ENCODE data around the gene FAM184A. TPM values are rescaled to one million over a fixed set of nuclear protein-coding genes. Genes with fewer than 3 reads are reported as not detected.
A peak's percentile ranks its signal among the peaks of the same experiment; 100 is the strongest.

FAM184A gene
- total and polyA plus RNA-seq, 9 of the 15 experiments (the other 6 are each of a cell fraction or from before 2014, with no cell fraction given): 6.4 to 18.7 (median 13.1) TPM

DNA sequence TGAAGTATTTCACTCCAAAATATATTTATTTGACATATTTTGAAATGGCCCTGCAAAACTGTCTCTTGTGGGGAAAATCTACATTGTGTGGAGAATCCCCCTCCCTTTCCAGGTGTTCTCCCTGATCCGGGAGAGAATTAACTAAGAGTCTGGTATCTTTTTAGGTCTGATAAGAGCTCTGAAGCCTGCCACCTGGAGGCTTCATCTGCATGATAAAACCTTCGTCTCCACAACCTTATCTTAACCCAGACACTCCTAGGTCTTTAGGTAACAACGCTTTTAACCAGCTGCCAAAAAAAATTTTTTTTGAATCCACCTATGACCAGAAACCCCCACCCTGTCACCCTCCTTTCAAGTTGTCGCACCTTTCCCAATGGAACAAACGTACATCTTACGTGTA is 43.0 kb downstream of the FAM184A start (continued):
- TF ChIP-seq PCBP1 (IDR thresholded peaks at IDR 0.05; ENCODE audit: low read depth, low read length, poor library complexity, severe bottlenecking) (no peak), SIRT6 (IDR thresholded peaks at IDR 0.05; ENCODE audit: low read depth, low read length) (no peak), DDX20 (tag; IDR thresholded peaks at IDR 0.05; ENCODE audit: low read depth) (no peak), ZSCAN32 (CRISPR knock-in tag; IDR thresholded peaks at IDR 0.05) (no peak), XRCC5 (IDR thresholded peaks at IDR 0.05; ENCODE audit: low read depth, low read length) (no peak), CHD2 (IDR thresholded peaks at IDR 0.05; ENCODE audit: low read depth, low read length) (no peak), SRSF9 (IDR thresholded peaks at IDR 0.05; ENCODE audit: borderline replicate concordance, low read depth, low read length) (no peak), CBX1 (IDR thresholded peaks at IDR 0.05; ENCODE audit: low read depth) (no peak), POLR2AphosphoS5 (IDR thresholded peaks at IDR 0.05; ENCODE audit: control insufficient read depth, insufficient read depth, low read depth, low read length) (peak; percentile 83), MAZ (CRISPR knock-in tag; conservative IDR thresholded peaks at IDR 0.05 in 1 of 2, IDR thresholded peaks at IDR 0.05 in 1 of 2) (no peak), KHSRP (IDR thresholded peaks at IDR 0.05) (no peak), ZMIZ1 (IDR thresholded peaks at IDR 0.05; ENCODE audit: low read depth in 2 of 2, low read length in 2 of 2) (peak in 1 of 2 experiments; percentile 69; a peak in 1 of 4 replicates), ZNF449 (CRISPR knock-in tag; IDR thresholded peaks at IDR 0.05) (no peak), ZBTB33 (CRISPR knock-in tag; IDR thresholded peaks at IDR 0.05) (no peak), ZBTB7A (IDR thresholded peaks at IDR 0.05; ENCODE audit: borderline replicate concordance, control insufficient read depth, low read depth, low read length) (no peak), MAFF (IDR thresholded peaks at IDR 0.05; ENCODE audit: low read length) (no peak), DLX4 (CRISPR knock-in tag; IDR thresholded peaks at IDR 0.05) (no peak), ZNF253 (CRISPR knock-in tag; conservative IDR thresholded peaks at IDR 0.05) (no peak), MTA2 (IDR thresholded peaks at IDR 0.05; ENCODE audit: low read depth) (peak; percentile 79), PPARD (CRISPR knock-in tag; IDR thresholded peaks at IDR 0.05) (no peak), YBX1 (IDR thresholded peaks at IDR 0.05) (no peak), KLF6 (CRISPR knock-in tag; IDR thresholded peaks at IDR 0.05; ENCODE audit: borderline replicate concordance) (no peak), TBL1XR1 (IDR thresholded peaks at IDR 0.05; ENCODE audit: low read length in 2 of 2) (no peak)

Data from K562 (cell line).